IMR-90 (cell line): ENCODE data around the gene FMO2. TPM values are rescaled to one million over a fixed set of nuclear protein-coding genes. Genes with fewer than 3 reads are reported as not detected.

Experiments used
- ATAC-seq: fragments of 200-7000 bp; cut with Tn5 transposase; 2 replicates; pipeline ENCODE4 v1.9.1; 2020; ENCODE audit warnings: low read depth, mild to moderate bottlenecking, moderate library complexity
- BruUV-seq: library from RNA; stranded (reverse); fragments of 400-500 nt; replicated peaks from 2 replicates; lab custom pipeline; 2021; lab: Mats Ljungman, UMichigan
- CTCF ChIA-PET: fragments of 300-600 bp; formaldehyde crosslinking; extraction: SDS; loops from one replicate; lab custom pipeline; 2021; ENCODE audit warnings: antibody characterized with exemption; lab: Yijun Ruan, JAX
- POLR2A ChIA-PET: fragments of 300-600 bp; sonication (Branson Sonifier 250); formaldehyde crosslinking; loops from one replicate; lab custom pipeline; 2022; ENCODE audit warnings: antibody characterized with exemption; ENCODE audit not compliant: unreplicated experiment; lab: Charles Lee
- DNase-seq: peaks from one replicate; pipeline ENCODE4 v3.0.0; 2013
- H2AFZ ChIP-seq: replicated peaks from 2 replicates; pipeline ENCODE3; 2013; ENCODE audit warnings: low read length, mild to moderate bottlenecking; ENCODE audit not compliant: poor library complexity
- H2AK5ac ChIP-seq: 2 replicates; pipeline ENCODE4 v1.6.1; 2013; ENCODE audit warnings: low read depth, low read length, inconsistent platforms
- H2AK9ac ChIP-seq: replicated peaks from 2 replicates; pipeline ENCODE3; 2013; ENCODE audit warnings: mild to moderate bottlenecking, low read depth, low read length, moderate library complexity; ENCODE audit not compliant: poor library complexity
- H2BK120ac ChIP-seq: 2 replicates; pipeline ENCODE4 v1.6.1; 2013; ENCODE audit warnings: low read depth, low read length, inconsistent platforms
- H2BK15ac ChIP-seq: 3 replicates; pipeline ENCODE4 v1.6.1; 2013; ENCODE audit warnings: low read depth, low read length, inconsistent platforms
- H2BK20ac ChIP-seq: 2 replicates; pipeline ENCODE4 v1.6.1; 2013; ENCODE audit warnings: low read depth, mild to moderate bottlenecking, inconsistent platforms, low read length, moderate library complexity
- H2BK5ac ChIP-seq: 2 replicates; pipeline ENCODE4 v1.6.1; 2013; ENCODE audit warnings: mild to moderate bottlenecking, low read depth, low read length, inconsistent platforms; ENCODE audit not compliant: poor library complexity, severe bottlenecking
- H3K14ac ChIP-seq: replicated peaks from 2 replicates; pipeline ENCODE4 v1.6.1; 2013; ENCODE audit warnings: low read depth, low read length, inconsistent platforms
- H3K18ac ChIP-seq: 2 replicates; pipeline ENCODE4 v1.6.1; 2013; ENCODE audit warnings: low read depth, low read length, control low read depth
- H3K23ac ChIP-seq: 2 replicates; pipeline ENCODE4 v1.6.1; 2013; ENCODE audit warnings: low read depth, low read length, inconsistent platforms
- H3K27ac ChIP-seq: 2 replicates; pipeline ENCODE4 v1.5.1; 2013; ENCODE audit warnings: mild to moderate bottlenecking, control low read depth, low read length; ENCODE audit not compliant: insufficient read depth
- H3K27me3 ChIP-seq: 2 replicates; pipeline ENCODE4 v1.6.1; 2013; ENCODE audit warnings: low read length; ENCODE audit not compliant: control insufficient read depth, insufficient read depth
- H3K36me3 ChIP-seq: 2 replicates; pipeline ENCODE4 v1.6.1; 2013; ENCODE audit warnings: low read length, mixed read lengths; ENCODE audit not compliant: control insufficient read depth, insufficient read depth
- H3K4ac ChIP-seq: 2 replicates; pipeline ENCODE4 v1.6.1; 2013; ENCODE audit warnings: low read depth, low read length, inconsistent platforms
- H3K4me1 ChIP-seq: 2 replicates; pipeline ENCODE4 v1.6.1; 2013; ENCODE audit warnings: low read length, mixed read lengths; ENCODE audit not compliant: control insufficient read depth, insufficient read depth
- H3K4me2 ChIP-seq: 2 replicates; pipeline ENCODE4 v1.6.1; 2013; ENCODE audit warnings: low read depth, mild to moderate bottlenecking, control low read depth, low read length, moderate library complexity
- H3K4me3 ChIP-seq: 2 replicates; pipeline ENCODE4 v1.5.1; 2013; ENCODE audit warnings: low read depth, mild to moderate bottlenecking, control low read depth, low read length, moderate library complexity; ENCODE audit not compliant: insufficient read depth
- H3K56ac ChIP-seq: 2 replicates; pipeline ENCODE4 v1.6.1; 2013; ENCODE audit warnings: low read length, inconsistent platforms; ENCODE audit not compliant: insufficient read depth; ENCODE audit errors: extremely low read depth
- H3K79me1 ChIP-seq, 2 experiments: 2 replicates each; pipeline ENCODE4 v1.6.1; 2013; ENCODE audit warnings: low read length in 2 of 2, inconsistent platforms in 1 of 2, low read depth in 1 of 2
- H3K9ac ChIP-seq: 2 replicates; pipeline ENCODE4 v1.6.1; 2013; ENCODE audit warnings: low read depth, low read length, control low read depth
- H3K9me1 ChIP-seq: 2 replicates; pipeline ENCODE4 v1.6.1; 2013; ENCODE audit warnings: low read length, inconsistent platforms; ENCODE audit not compliant: insufficient read depth
- H3K9me3 ChIP-seq: 2 replicates; pipeline ENCODE4 v1.6.1; 2013; ENCODE audit warnings: low read length; ENCODE audit not compliant: control insufficient read depth, insufficient read depth
- H4K20me1 ChIP-seq: 2 replicates; pipeline ENCODE4 v1.6.1; 2013; ENCODE audit warnings: low read length, inconsistent platforms; ENCODE audit not compliant: insufficient read depth
- H4K5ac ChIP-seq: 2 replicates; pipeline ENCODE4 v1.6.1; 2013; ENCODE audit warnings: mild to moderate bottlenecking, low read depth, low read length, control low read depth
- H4K8ac ChIP-seq, 2 experiments: 2 replicates each; pipeline ENCODE4 v1.6.1; 2013; ENCODE audit warnings: low read depth in 2 of 2, low read length in 2 of 2, control low read depth in 1 of 2, inconsistent platforms in 1 of 2
- H4K91ac ChIP-seq: 2 replicates; pipeline ENCODE4 v1.6.1; 2013; ENCODE audit warnings: low read depth, low read length, inconsistent platforms; ENCODE audit not compliant: insufficient read depth
- ELK1 ChIP-seq: fragments of 150-350 bp; IDR thresholded peaks from 2 replicates; pipeline ENCODE4 v1.6.1; 2016; ENCODE audit warnings: low read depth, mild to moderate bottlenecking, low read length, moderate library complexity, borderline replicate concordance
- MAFK ChIP-seq: IDR thresholded peaks from 2 replicates; pipeline ENCODE4 v1.6.1; 2012; ENCODE audit warnings: low read depth, low read length, improper control_type of control experiment
- POLR2A ChIP-seq: IDR thresholded peaks from 2 replicates; pipeline ENCODE4 v1.6.1; 2012; ENCODE audit warnings: mild to moderate bottlenecking, low read depth, low read length
- WGBS, 2 experiments: methylation state at CpG; one replicate each; pipeline versions ENCODE4 v1.1.5 to v1.1.7; 2013; ENCODE audit warnings: missing lambda C conversion rate in 2 of 2; ENCODE audit not compliant: insufficient read length in 1 of 2; ENCODE audit errors: extremely low coverage in 2 of 2; 5-methylcytosine and 5-hydroxymethylcytosine counted together
- dilution Hi-C: fragments of 300-500 bp; cut with HindIII; formaldehyde crosslinking; loops from one replicate; pipeline ENCODE4 v1.14.3; 2018; ENCODE audit warnings: low sequenced_read_pairs; ENCODE audit not compliant: unreplicated experiment
- in situ Hi-C: fragments of 300-500 bp; cut with MboI; formaldehyde crosslinking; loops from 3 replicates; pipeline ENCODE4 v1.14.3; 2019; ENCODE audit warnings: low sequenced_read_pairs, inconsistent platforms, mixed read lengths
- intact Hi-C: fragments of 100-400 bp; cut with micrococcal nuclease; formaldehyde crosslinking; loops from 2 replicates; pipeline ENCODE4 v1.10.0; 2022
- polyA plus RNA-seq, 3 experiments: library from polyadenylated mRNA; depleted of rRNA; stranded (reverse); fragments of >200 nt; gene quantifications; 2 replicates each; pipeline ENCODE4 v1.2.3, GENCODE V29; 2012; ENCODE audit warnings: low replicate concordance in 1 of 3
- total RNA-seq: library from RNA; depleted of rRNA; stranded (reverse); fragments of >200 nt; gene quantifications from 2 replicates; pipeline ENCODE4 v1.2.3, GENCODE V29; 2012

FMO2 gene
- total and polyA plus RNA-seq, 2 of the 4 experiments (the other 2 are of a cell fraction), result under 0.01 to 0.05 TPM

DNA sequence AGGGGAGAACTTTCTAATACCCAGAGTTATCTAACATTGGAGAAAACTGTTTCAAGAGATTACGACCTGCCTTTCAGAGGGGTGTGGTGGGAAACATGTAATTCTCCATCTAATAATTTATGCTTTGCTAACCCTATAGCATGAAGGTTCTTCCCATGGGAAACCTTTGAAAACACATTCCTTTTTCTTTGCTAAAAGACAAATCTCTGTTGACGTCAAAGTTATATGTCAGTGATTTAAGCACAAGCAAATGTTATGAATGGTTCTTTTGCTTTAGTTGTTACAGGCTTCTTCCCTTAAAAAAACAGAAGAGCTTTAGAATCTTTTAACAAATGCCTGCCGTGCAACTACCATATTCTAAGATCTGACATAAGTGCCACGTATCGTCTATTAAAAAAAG is 19.2 kb downstream of the FMO2 start:
- no peak overlapping the region for H2AK9ac ChIP-seq
- no peak overlapping the region for H2BK120ac ChIP-seq
- H3K4ac ChIP-seq, result no peak overlapping the region
- no peak overlapping the region for H2BK15ac ChIP-seq
- POLR2A ChIA-PET, result no interaction called here
- no peak overlapping the region for H3K4me2 ChIP-seq
- in situ Hi-C loops (no loop called here), intact Hi-C loops (no loop called here), dilution Hi-C loops (no loop called here)
- no peak overlapping the region for H3K27ac ChIP-seq
- DNase-seq (no peak), ATAC-seq (no peak)
- no peak for TF ChIP-seq ELK1
- no peak for TF ChIP-seq POLR2A
- TF ChIP-seq MAFK, result no peak
- H2AFZ ChIP-seq, result no peak overlapping the region
- H4K20me1 ChIP-seq, result no peaks in the 10 kb centered on the region
- no peak overlapping the region for H3K23ac ChIP-seq
- no peak overlapping the region for H4K8ac ChIP-seq
- H3K9me1 ChIP-seq, result no peaks in the 10 kb centered on the region
- no peak overlapping the region for H3K4me3 ChIP-seq
- H3K9me3 ChIP-seq, result no peaks in the 10 kb centered on the region
- no peak overlapping the region for H4K5ac ChIP-seq
- H4K91ac ChIP-seq, result no peak overlapping the region
- H3K27me3 ChIP-seq, result no peaks in the 10 kb centered on the region
- H3K56ac ChIP-seq, result no peak overlapping the region
- 100% methylated on average over 2 of the region's 5 CpGs; no CpG with 5 or more reads in 1 of the 2 experiments for WGBS, 2 experiments
- H3K79me1 ChIP-seq, result no peaks in the 10 kb centered on the region
- CTCF ChIA-PET, result interaction anchor here (0.5 kb wide), 1 partner anchor 29 kb away, joined by 3 read pairs; no protein-coding TSS in a partner anchor
- H2BK5ac ChIP-seq, result no peak overlapping the region
- H3K4me1 ChIP-seq, result no peaks in the 10 kb centered on the region
- H3K9ac ChIP-seq, result no peak overlapping the region
- no peak overlapping the region for H3K18ac ChIP-seq
- H2BK20ac ChIP-seq, result no peak overlapping the region
- H3K14ac ChIP-seq, result no peak overlapping the region
- no peak overlapping the region for H2AK5ac ChIP-seq
- no TSS peak for BruUV-seq
- no peaks in the 10 kb centered on the region for H3K36me3 ChIP-seq
